HFFc6 (cell line): ENCODE measurements around the gene ZNF816. TPM values are rescaled to one million over a fixed set of nuclear protein-coding genes. Genes with fewer than 3 reads are reported as not detected.
"Not testable (repeated sequence)": the region's sequence is repeated elsewhere in the genome, so short reads cannot be mapped to it uniquely, and the experiment has no call there.

Source experiments
- DNase-seq: peaks from one replicate; pipeline ENCODE4 v3.0.0-alpha.2; 2018
- H3K27ac Mint-ChIP-seq: 2 replicates; pipeline ENCODE4 v1.8.0; 2020; ENCODE audit warnings: mild to moderate bottlenecking, mixed read lengths
- H3K27me3 Mint-ChIP-seq: 2 replicates; pipeline ENCODE4 v1.8.0; 2021; ENCODE audit warnings: mild to moderate bottlenecking, moderate library complexity, mixed read lengths; ENCODE audit not compliant: insufficient read depth
- H3K36me3 Mint-ChIP-seq: 2 replicates; pipeline ENCODE4 v1.8.0; 2021; ENCODE audit warnings: low read depth, mixed read lengths
- H3K4me1 Mint-ChIP-seq: 2 replicates; pipeline ENCODE4 v1.8.0; 2020; ENCODE audit warnings: low read depth, mixed read lengths
- H3K4me3 Mint-ChIP-seq: 2 replicates; pipeline ENCODE4 v1.8.0; 2020; ENCODE audit warnings: mild to moderate bottlenecking, moderate library complexity, mixed read lengths
- H3K9me3 Mint-ChIP-seq: 2 replicates; pipeline ENCODE4 v1.8.0; 2020; ENCODE audit warnings: mild to moderate bottlenecking, mixed read lengths
- total RNA-seq, 6 experiments: library from RNA; stranded (reverse); fragmentation: NEBNext Ultra II Directional; extraction: Animal tissue kit (Norgen Biotek cat#: 25700); gene quantifications; 2 replicates in 1 of 6; 3 replicates in 5 of 6; pipeline ENCODE4 v1.2.3, GENCODE V29; 2021
- TF ChIP-seq, protein P1 (sequence below): fragments of 200-600 bp; sonication (generic); IDR thresholded peaks from 2 replicates; pipeline ENCODE4 v1.5.0; 2021; ENCODE audit warnings: antibody characterized with exemption, mild to moderate bottlenecking

ZNF816 gene
- total RNA-seq, 6 experiments from 2014 or later, result 2.5 to 3.1 (median 2.9) TPM

DNA sequence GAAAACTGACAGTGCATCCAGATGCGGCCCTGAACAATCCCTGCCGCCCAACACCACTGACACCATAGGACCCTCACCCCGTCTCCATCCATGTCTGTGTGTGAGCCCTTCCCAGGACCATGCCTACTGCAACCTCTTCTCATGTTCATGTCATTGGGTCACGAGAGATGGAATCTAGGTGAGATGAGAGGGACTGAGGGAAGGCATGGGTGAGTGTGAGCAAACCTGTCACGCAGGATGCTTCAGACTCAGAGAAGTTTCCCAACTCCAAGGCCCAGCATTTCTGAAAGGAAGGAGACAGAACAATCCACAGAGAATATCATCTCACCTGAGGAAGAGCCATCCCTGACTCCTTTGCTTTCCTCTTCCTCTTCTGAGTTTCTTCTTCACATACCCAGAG is 45.1 kb downstream of the ZNF816 start:
- Mint-ChIP-seq H3K27me3 (no peaks in the 10 kb centered on the region), H3K4me1 (peaks cover 18% of the 10 kb centered on the region), H3K4me3 (no peak overlapping the region), H3K9me3 (no peaks in the 10 kb centered on the region), H3K36me3 (peaks cover 38% of the 10 kb centered on the region), H3K27ac (no peak overlapping the region)
- TF ChIP-seq, protein P1, sequence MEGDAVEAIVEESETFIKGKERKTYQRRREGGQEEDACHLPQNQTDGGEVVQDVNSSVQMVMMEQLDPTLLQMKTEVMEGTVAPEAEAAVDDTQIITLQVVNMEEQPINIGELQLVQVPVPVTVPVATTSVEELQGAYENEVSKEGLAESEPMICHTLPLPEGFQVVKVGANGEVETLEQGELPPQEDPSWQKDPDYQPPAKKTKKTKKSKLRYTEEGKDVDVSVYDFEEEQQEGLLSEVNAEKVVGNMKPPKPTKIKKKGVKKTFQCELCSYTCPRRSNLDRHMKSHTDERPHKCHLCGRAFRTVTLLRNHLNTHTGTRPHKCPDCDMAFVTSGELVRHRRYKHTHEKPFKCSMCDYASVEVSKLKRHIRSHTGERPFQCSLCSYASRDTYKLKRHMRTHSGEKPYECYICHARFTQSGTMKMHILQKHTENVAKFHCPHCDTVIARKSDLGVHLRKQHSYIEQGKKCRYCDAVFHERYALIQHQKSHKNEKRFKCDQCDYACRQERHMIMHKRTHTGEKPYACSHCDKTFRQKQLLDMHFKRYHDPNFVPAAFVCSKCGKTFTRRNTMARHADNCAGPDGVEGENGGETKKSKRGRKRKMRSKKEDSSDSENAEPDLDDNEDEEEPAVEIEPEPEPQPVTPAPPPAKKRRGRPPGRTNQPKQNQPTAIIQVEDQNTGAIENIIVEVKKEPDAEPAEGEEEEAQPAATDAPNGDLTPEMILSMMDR, result no peak
- no peak for DNase-seq

DNA sequence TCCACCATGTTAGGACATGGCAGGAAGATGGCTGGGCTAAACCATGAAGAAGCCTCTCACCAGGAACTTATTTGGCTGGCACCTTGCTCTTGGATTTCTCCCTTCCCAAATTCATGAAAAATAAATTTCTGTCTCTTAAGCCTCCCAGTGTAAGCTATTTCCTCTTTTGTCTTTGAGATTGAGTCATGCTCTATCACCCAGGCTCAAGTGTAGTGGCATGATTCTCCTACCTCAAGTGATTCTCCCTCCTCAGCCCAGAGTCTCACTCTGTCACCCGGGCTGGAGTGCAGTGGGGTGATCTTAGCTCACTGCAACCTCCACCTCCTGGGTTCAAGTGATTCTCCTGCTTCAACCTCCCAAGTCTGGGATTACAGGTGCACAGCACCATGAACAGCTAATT is 52.0 kb downstream of the ZNF816 start:
- Mint-ChIP-seq H3K4me1 (no peaks in the 10 kb centered on the region), H3K4me3 (no peak overlapping the region), H3K27ac (no peak overlapping the region), H3K36me3 (peaks cover 65% of the 10 kb centered on the region), H3K27me3 (no peaks in the 10 kb centered on the region), H3K9me3 (peaks cover 31% of the 10 kb centered on the region)
- DNase-seq, result no peak
- TF ChIP-seq, protein P1, result no peak

DNA sequence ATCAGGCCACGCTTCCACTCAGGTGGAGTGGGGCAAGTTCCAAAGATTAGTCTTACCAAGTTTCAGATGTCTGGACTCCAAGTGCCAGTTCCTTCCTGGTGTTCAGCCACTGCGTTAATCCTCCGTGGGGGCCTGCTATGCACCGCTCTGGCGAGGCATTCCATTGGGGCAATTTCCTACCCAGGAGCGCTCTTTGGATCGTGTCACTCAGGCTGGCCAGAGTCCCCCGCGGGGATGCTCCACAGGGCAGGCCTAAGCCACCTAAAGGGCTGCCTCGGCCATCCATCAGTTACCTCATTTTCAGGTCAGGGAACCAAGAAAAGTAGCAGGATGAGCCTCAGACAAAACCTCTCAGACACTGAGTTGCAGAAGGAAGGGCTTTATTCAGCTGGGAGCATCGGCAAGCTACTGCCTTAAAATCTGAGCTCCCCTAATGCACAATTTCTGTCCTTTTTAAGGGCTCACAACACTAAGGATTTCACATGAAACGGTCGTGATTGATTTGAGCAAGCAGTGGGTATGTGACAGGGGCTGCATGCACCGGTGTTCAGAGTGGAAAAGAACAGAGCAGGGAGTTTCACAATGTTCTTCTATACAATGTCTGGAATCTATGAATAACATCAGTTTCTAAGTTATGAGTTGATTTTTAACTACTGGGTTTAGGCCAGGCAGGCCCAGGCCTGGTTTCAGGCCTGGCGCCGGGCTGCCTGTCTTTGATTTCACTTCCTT is 58.5 kb downstream of the ZNF816 start:
- Mint-ChIP-seq H3K36me3 (peaks cover 39% of the 10 kb centered on the region), H3K9me3 (peaks cover 35% of the 10 kb centered on the region)
- H3K27ac Mint-ChIP-seq, H3K4me1 Mint-ChIP-seq, DNase-seq, H3K27me3 Mint-ChIP-seq, H3K4me3 Mint-ChIP-seq: not testable (repeated sequence)

DNA sequence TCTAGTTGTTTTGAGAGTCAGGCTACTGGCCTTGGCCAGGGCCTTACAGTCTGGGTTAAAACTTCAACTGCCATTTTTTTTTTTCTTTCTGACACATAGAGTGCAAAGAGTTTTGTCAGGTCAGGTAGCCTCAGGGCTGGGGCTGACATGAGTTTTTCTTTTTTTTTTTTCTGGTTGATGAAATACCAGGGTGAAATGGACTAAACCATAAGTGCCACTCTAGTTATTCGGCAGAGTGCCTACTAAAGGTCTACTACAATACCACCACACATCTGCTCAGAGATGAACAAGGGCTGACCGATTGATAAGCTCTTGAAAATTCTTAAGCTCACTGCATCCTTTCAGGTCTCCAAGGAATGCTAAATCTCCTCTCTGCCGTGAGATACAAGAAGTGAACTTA is 60.8 kb downstream of the ZNF816 start:
- Mint-ChIP-seq H3K4me1 (peaks cover under 1% of the 10 kb centered on the region; the same call in 1 of the 2 replicates), H3K27ac (no peak overlapping the region), H3K36me3 (peaks cover 32% of the 10 kb centered on the region), H3K9me3 (peaks cover 36% of the 10 kb centered on the region), H3K27me3 (no peaks in the 10 kb centered on the region), H3K4me3 (no peak overlapping the region)
- TF ChIP-seq, protein P1, result no peak
- DNase-seq, result no peak

Other genes starting within 250 kb of the ZNF816 start
- 10 to 100 TPM; 11.3 to 15.0 (median 13.5) TPM for gene ZNF611, start 227.8 kb downstream of the ZNF816 start, total RNA-seq
- gene ZNF600, start 176.1 kb downstream of the ZNF816 start, total RNA-seq, result 1 to 10 TPM; 2.1 to 3.7 (median 3.1) TPM
- gene ZNF28, start 141.2 kb downstream of the ZNF816 start, total RNA-seq, result 10 to 100 TPM in 5 of 6 experiments, 1 to 10 TPM in 1; 9.2 to 13.6 (median 11.9) TPM
- 10 to 100 TPM in 4 of 6 experiments, 1 to 10 TPM in 2; 8.5 to 12.9 (median 11.2) TPM for gene ZNF468, start 105.3 kb downstream of the ZNF816 start, total RNA-seq
- 1 to 10 TPM; 4.7 to 7.3 (median 5.4) TPM for gene ZNF320, start 65.2 kb downstream of the ZNF816 start, total RNA-seq
- 1 to 10 TPM; 2.2 to 3.1 (median 2.8) TPM for gene ZNF888, start 39.5 kb downstream of the ZNF816 start, total RNA-seq
- gene ERVV-1, start 51.0 kb upstream of the ZNF816 start, total RNA-seq, result not detected
- gene ERVV-2, start 81.9 kb upstream of the ZNF816 start, total RNA-seq, result not detected
- gene ZNF160, start 140.5 kb upstream of the ZNF816 start, total RNA-seq, result 10 to 100 TPM; 13.5 to 17.3 (median 16.2) TPM
- 1 to 10 TPM; 3.2 to 4.6 (median 4.0) TPM for gene ZNF415, start 170.0 kb upstream of the ZNF816 start, total RNA-seq
- gene ZNF347, start 196.2 kb upstream of the ZNF816 start, total RNA-seq, result 1 to 10 TPM; 3.5 to 5.4 (median 4.4) TPM
- gene ZNF665, start 230.5 kb upstream of the ZNF816 start, total RNA-seq, result under 1 TPM; 0.08 to 0.40 (median 0.20) TPM